Memory B cell (primary cell): ENCODE results near the gene AGAP3.

Source experiments
- ATAC-seq: fragments of 150-1000 bp; cut with Tn5 transposase; 2 replicates; pipeline ENCODE4 v1.10.0; 2021; ENCODE audit warnings: low read depth, mild to moderate bottlenecking, moderate library complexity
- DNase-seq, 2 donors: peaks; one replicate each; pipeline ENCODE4 v3.0.0; 2022; ENCODE audit warnings: low spot score in 2 of 2
- H3K27ac Mint-ChIP-seq: one replicate; pipeline ENCODE4 v1.8.0; 2022; ENCODE audit warnings: mild to moderate bottlenecking, moderate library complexity, mixed read lengths
- H3K27me3 Mint-ChIP-seq: one replicate; pipeline ENCODE4 v1.8.0; 2022; ENCODE audit warnings: mixed read lengths
- H3K36me3 Mint-ChIP-seq: one replicate; pipeline ENCODE4 v1.8.0; 2022; ENCODE audit warnings: mild to moderate bottlenecking, mixed read lengths
- H3K4me1 Mint-ChIP-seq: one replicate; pipeline ENCODE4 v1.8.0; 2022; ENCODE audit warnings: mixed read lengths
- H3K4me3 Mint-ChIP-seq: one replicate; pipeline ENCODE4 v1.8.0; 2022; ENCODE audit warnings: mild to moderate bottlenecking, moderate library complexity, mixed read lengths
- H3K9me3 Mint-ChIP-seq: one replicate; pipeline ENCODE4 v1.8.0; 2022; ENCODE audit warnings: mixed read lengths

AGAP3 gene

DNA sequence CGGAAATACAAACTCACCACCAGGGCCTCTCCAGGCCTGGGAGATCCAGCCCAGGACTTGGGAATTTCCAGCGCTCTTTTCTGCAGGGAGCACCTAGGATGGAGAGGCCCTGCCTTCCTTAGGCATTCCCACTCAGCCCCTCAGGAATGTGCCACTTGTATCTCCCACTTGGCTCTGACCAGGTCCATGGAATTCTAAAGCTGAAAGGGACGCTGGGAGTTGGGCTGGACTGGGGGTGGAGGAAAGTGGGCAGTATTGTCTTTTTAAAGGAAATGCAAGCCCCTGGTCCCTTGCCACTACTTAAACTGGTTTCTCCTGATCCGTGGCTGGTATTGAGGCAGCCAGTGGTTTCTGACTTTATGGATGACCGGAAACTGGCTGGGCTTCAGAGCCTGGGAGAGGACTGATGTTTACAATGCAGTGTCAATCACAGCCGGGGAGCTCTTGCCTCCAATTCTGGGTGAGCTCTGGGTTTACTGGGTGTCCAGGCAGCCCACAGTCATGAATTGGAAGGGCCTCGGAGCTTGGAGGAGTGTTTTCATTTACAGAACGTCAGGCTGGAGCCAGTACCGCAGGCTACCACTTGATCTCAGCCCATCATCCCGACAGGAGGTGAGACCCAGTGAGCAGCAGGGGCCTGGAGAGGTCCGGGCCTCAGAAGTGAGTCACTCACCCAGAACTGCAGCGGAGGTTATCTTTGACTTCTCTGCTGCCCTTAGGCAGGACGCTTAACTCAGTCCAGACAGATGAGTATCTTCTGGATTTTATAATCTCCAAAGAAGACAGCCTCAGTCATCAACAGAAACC, 27.3 kb downstream of the AGAP3 start:
- DNase-seq (no peak), ATAC-seq (no peak)
- H3K36me3 Mint-ChIP-seq: peaks cover 1% of the 10 kb centered on the region
- peaks cover 10% of the 10 kb centered on the region for H3K4me1 Mint-ChIP-seq
- H3K27me3 Mint-ChIP-seq: no peaks in the 10 kb centered on the region
- H3K9me3 Mint-ChIP-seq: no peaks in the 10 kb centered on the region
- peak overlapping the region; percentile 8 for H3K4me3 Mint-ChIP-seq
- no peak overlapping the region for H3K27ac Mint-ChIP-seq

DNA sequence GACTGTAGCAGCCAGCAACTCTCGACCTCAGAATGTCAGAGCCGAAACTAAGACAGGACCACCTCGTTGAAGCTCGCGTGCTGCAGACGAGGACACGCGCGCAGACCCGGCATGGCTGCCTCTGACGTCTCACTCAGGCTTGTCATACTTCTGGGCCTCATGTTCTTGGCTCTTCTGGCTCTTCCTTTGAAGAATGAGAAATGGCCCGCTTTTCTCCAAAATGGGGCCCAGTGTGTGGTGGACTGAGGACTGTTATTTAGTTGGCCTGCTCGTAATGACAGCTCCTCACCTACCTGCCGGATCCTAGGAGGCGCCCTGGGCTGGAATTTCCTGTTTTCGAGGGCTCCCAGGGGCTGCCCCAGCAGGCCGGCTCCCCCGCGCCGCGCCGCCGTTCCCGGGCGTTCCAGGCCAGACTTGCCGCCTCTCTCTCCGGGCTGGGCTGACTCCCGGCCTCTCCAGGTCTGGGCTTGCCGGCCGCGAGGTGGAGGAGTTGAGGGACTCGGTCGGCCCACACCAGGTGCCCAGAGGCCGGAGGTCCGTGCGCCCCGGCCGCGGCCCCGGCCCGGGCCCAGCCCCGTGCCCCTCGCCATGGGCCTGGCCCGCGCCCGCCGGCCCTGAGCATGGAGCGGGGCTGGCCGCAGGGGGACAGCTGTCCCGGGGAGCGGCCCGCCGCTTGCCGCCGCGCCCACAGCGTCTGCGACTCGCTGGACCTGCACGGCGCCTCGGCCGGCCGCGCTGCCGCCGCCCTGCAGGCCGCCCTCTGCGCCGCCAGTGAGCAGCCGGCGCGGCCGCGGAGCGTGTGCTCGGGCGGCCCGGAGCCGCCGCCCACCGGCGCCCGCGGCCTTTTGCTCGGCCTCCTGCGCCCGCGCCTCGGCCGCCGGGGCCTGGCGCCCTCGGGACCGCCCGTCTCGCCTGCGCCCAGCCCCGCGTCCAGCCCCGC, 28.1 kb downstream of the AGAP3 start:
- H3K36me3 Mint-ChIP-seq: peaks cover 7% of the 10 kb centered on the region
- ATAC-seq (no peak), DNase-seq (no peak)
- peaks cover 10% of the 10 kb centered on the region for H3K4me1 Mint-ChIP-seq
- no peak overlapping the region for H3K27ac Mint-ChIP-seq
- H3K4me3 Mint-ChIP-seq: no peak overlapping the region
- H3K27me3 Mint-ChIP-seq: no peaks in the 10 kb centered on the region
- no peaks in the 10 kb centered on the region for H3K9me3 Mint-ChIP-seq

DNA sequence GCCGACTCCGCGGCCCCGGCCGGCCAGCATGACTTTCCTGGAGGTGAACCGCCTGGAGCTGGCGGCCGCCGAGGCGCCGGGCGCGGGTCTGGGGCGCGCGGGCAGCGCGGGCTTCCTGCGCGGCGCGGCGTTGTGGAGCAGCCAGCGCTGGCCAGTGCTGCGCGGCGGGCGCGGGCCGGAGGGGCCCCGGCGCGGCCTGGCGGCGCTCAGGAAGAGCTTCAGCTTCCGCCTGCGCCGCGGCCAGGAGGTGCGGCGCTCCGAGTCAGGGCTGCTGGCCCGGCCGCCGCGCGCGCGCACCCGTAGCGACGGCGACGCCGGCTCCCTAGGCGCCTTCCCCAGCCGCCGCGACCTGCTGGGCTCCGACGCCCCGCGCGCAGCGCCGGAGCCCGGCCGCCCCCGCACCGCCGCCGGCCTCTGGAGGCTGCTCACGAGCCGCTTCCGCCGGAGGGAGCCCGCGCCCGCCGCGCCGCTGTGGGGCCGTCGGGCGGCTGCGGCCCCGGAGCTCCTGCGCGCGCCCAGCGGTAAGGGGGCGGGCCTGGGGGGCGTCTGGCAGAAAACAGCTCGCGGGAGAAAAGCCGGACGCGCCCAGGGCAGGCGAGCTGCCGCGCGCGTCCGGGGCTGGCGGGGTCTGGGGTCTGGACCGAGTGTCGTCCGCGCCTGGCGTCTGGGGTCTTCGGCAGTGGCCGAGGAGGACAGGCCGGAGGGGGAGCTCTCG, 29.0 kb downstream of the AGAP3 start:
- H3K27ac Mint-ChIP-seq: no peak overlapping the region
- H3K27me3 Mint-ChIP-seq: no peaks in the 10 kb centered on the region
- H3K9me3 Mint-ChIP-seq: no peaks in the 10 kb centered on the region
- ATAC-seq (peak; percentile 49), DNase-seq (no peak)
- H3K4me3 Mint-ChIP-seq: peak overlapping the region; percentile 29
- peaks cover 6% of the 10 kb centered on the region for H3K4me1 Mint-ChIP-seq
- peaks cover 8% of the 10 kb centered on the region for H3K36me3 Mint-ChIP-seq

DNA sequence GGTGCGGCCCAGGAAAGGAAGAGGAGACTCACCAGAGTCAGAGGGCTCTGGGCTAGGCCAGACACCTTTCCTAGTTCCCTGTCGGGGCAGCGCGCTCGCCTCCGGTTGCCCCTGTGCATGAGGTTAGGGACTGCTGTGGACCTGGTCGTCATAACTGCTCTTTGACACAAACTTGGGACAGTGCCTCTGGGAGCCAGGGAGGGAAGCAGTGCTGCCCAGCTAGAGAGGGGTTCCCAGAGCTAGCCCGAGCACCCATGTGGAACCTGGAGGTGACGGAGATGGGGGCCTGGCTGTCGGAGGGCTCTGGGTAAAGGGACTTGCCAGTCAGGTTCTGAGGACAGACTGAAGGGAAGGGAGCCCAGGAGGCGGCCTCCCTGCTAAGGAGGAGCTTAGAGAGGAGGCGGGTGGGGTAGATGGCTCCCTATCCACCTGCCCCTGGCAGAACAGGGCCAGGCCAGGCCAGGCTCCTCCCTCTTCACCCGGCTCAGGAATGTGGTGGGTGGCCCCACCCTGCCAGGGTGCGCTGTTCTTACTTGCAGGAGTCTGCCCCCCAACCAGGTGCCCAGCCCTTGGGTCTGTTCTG, 29.7 kb downstream of the AGAP3 start:
- Mint-ChIP-seq H3K27me3 (no peaks in the 10 kb centered on the region), H3K9me3 (no peaks in the 10 kb centered on the region), H3K4me3 (peak overlapping the region; percentile 29), H3K36me3 (peaks cover 12% of the 10 kb centered on the region), H3K27ac (no peak overlapping the region), H3K4me1 (peaks cover 3% of the 10 kb centered on the region)
- DNase-seq (no peak), ATAC-seq (no peak)

DNA sequence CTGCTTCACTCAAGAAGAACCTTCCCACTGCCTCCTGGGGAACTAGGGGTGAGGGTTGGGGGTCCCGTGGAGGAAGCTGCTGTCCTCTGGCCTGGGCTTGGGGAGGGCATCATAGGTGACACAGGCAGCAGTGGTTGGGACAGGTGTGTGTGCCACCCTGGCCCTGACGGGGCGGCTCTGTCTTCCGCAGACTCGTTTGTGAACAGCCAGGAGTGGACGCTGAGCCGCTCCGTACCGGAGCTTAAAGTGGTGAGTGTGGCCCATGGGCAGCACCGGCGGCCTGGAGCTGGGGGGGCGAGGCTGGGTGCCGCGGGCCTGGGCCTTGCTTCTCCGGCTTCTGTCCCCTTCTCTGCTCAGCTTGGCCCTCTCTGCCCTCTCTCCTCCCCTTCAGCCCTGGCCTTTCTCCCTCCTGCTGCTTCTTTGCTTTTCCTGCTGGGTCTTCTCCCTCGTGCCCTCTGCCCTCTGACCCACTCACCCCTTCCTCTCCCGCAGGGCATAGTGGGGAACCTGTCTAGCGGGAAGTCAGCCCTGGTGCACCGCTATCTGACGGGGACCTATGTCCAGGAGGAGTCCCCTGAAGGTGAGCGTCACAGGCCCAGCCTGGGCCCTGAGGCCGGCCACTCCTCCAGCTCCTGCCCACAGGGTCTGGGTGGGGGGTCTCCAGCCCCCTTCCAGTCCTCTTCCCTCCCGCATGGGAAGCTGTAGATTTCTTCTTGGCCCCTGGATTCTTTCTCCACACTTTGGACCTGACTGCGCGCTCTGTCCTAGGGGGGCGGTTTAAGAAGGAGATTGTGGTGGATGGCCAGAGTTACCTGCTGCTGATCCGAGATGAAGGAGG, 30.5 kb downstream of the AGAP3 start:
- Mint-ChIP-seq H3K9me3 (no peaks in the 10 kb centered on the region), H3K4me3 (peak overlapping the region; percentile 34)
- no peak for DNase-seq

DNA sequence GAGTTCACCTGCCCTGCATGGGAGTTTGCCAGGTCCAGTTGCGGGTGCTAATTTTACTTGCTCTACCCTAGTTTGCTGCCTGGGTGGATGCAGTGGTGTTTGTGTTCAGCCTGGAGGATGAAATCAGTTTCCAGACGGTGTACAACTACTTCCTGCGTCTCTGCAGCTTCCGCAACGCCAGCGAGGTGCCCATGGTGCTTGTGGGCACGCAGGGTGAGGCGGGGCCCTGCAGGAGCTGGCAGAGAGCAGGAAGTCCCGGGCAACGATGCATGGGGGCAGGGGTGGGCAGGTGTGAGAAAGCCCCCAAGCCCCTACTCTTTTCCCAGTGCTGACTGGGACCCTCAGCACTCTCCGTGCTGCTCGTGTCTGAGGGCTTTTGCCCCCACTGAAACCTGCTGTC, 31.3 kb downstream of the AGAP3 start:
- peaks cover 3% of the 10 kb centered on the region for H3K4me1 Mint-ChIP-seq
- peak overlapping the region; percentile 34 for H3K4me3 Mint-ChIP-seq
- peak; percentile 54 for ATAC-seq
- H3K9me3 Mint-ChIP-seq: no peaks in the 10 kb centered on the region
- H3K36me3 Mint-ChIP-seq: peaks cover 21% of the 10 kb centered on the region
- H3K27ac Mint-ChIP-seq: no peak overlapping the region
- no peak for DNase-seq
- no peaks in the 10 kb centered on the region for H3K27me3 Mint-ChIP-seq

More for the DNA sequence above, 30.5 kb downstream of the AGAP3 start:
- ATAC-seq: no peak
- H3K27me3 Mint-ChIP-seq: no peaks in the 10 kb centered on the region
- peaks cover 19% of the 10 kb centered on the region for H3K36me3 Mint-ChIP-seq
- peaks cover 3% of the 10 kb centered on the region for H3K4me1 Mint-ChIP-seq
- no peak overlapping the region for H3K27ac Mint-ChIP-seq

DNA sequence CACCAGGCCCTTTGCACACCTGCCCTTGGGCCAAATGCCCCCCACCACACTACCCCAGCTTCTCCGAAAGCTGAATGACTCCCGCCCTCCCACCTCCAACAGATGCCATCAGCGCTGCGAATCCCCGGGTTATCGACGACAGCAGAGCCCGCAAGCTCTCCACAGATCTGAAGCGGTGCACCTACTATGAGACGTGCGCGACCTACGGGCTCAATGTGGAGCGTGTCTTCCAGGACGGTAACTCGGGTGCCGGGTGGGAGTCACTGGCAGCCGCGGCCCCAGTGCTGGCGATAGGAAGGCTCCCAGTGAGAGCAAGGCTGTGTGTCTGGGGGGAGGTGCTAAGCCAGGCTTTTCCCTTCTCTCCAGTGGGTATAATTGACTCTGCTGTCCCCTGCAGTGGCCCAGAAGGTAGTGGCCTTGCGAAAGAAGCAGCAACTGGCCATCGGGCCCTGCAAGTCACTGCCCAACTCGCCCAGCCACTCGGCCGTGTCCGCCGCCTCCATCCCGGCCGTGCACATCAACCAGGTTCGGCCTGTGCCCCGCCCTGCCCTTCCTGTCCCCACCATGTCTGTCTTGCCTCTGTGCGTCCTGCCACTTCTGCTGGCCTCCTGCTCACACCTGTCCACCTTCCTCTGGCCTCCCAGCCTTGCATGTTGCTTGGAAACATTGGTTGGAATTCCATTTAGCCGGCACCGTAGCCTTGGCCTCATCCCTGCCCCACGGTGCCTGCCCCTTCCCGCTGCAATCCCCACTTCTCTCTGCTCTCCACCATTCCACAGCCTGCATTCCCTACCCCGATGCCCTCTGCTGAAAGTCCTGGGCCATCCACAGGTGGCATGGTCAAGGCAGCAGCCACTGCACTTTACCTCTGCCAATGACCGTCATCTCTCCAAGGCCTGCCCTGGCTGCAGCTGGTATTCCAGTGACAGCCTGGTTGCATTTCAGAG, 32.1 kb downstream of the AGAP3 start:
- peaks cover 3% of the 10 kb centered on the region for H3K4me1 Mint-ChIP-seq
- no peaks in the 10 kb centered on the region for H3K27me3 Mint-ChIP-seq
- H3K4me3 Mint-ChIP-seq: no peak overlapping the region
- H3K27ac Mint-ChIP-seq: no peak overlapping the region
- DNase-seq: no peak
- peaks cover 22% of the 10 kb centered on the region for H3K36me3 Mint-ChIP-seq
- no peak for ATAC-seq
- H3K9me3 Mint-ChIP-seq: no peaks in the 10 kb centered on the region

DNA sequence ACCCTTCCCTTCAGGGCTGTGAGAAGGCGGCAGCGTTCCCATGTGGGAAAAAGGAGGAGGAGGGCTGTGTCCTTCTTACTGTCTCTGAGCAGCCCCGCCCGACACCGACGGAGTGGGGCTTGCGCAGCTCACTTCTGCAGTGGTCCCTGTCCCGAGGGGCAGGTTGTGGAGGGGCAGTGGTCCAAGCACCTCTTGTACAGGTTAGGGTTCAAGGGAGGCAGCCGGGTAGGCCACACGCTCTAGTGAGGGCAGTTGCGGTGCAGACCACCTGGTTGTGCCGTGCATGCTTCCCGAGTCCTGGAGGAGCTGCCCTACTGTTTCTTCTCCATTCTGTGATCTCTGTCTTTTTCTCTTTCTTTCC, 32.8 kb downstream of the AGAP3 start:
- Mint-ChIP-seq H3K9me3 (no peaks in the 10 kb centered on the region), H3K36me3 (peaks cover 28% of the 10 kb centered on the region), H3K4me1 (peaks cover 6% of the 10 kb centered on the region), H3K4me3 (no peak overlapping the region), H3K27me3 (no peaks in the 10 kb centered on the region), H3K27ac (no peak overlapping the region)
- ATAC-seq: no peak
- DNase-seq: no peak

DNA sequence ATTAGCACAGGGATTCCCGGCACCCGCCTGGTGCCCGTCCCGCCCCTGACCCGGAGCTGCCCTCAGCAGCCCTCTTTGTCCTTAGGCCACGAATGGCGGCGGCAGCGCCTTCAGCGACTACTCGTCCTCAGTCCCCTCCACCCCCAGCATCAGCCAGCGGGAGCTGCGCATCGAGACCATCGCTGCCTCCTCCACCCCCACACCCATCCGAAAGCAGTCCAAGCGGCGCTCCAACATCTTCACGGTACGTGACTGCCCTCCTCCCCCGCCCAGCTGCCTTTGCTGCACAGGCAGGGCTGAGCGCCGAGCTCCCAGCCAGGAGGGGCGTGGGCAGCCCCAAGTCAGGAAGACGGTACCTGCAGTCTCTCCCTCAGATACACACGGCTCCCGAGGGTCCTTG, 33.6 kb downstream of the AGAP3 start:
- no peak overlapping the region for H3K27ac Mint-ChIP-seq
- ATAC-seq: no peak
- H3K9me3 Mint-ChIP-seq: no peaks in the 10 kb centered on the region
- no peak overlapping the region for H3K4me3 Mint-ChIP-seq
- H3K27me3 Mint-ChIP-seq: no peaks in the 10 kb centered on the region
- peaks cover 6% of the 10 kb centered on the region for H3K4me1 Mint-ChIP-seq
- no peak for DNase-seq
- H3K36me3 Mint-ChIP-seq: peaks cover 28% of the 10 kb centered on the region

DNA sequence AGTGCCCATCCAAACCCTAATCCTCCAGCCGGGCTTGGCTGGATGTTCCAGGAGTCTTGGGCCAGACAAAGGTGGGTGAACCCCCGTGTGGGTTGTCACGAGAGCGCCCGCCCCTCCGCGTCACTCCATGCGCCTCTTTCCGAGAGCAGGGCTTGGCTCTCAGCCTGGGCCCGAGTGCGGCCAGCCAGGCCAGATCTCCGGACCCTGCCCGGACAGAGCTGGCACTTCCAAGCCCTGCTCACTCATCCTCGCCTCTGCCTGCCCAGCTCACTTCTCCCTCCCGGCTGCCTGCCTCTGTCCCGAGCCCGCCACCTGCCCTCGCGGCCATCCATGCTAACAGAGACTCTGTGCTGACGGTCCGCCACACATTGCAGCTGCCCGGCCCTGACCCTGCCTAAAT, 34.6 kb downstream of the AGAP3 start:
- no peak for ATAC-seq
- H3K4me1 Mint-ChIP-seq: peaks cover 4% of the 10 kb centered on the region
- H3K36me3 Mint-ChIP-seq: peaks cover 28% of the 10 kb centered on the region
- no peaks in the 10 kb centered on the region for H3K9me3 Mint-ChIP-seq
- H3K27ac Mint-ChIP-seq: no peak overlapping the region
- H3K4me3 Mint-ChIP-seq: no peak overlapping the region
- H3K27me3 Mint-ChIP-seq: no peaks in the 10 kb centered on the region
- no peak for DNase-seq

DNA sequence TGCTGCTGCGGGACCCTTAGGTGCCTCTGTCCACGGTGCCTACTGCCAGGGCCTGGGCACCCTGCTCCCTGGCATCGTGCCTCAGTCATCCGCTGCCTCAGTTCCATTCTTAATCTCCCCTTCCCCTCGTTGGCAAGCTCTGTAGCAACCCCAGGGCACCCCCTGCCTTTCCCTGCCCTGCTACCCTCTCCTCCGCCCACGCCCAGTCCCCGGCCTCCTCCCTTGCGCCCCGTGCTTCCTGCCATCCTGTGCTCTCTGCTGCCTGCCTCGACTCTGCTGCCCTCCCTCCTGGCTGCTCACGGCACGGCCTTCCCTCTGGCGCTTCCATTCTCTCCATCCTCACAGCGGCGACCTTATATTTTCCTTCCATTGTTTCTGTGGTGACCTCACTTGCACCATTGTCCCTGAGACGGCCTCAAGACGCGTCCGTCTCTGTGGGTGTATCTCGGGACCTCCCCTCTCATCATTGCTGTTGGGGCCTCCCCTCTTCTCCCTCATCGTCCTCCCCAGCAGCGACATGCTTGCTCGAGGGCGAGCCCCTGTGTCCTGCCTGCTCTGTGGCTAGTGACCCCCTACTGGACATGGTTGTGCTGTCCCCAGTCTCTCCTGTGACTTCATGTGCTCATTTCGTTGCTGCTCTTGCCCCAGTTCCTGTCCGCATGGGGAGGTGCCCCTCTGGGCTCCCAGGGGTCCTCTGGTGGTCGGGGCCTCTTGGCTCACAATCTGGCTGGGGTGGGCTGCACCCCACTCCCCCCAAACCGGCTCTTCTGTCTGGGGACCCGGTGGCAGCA, 35.3 kb downstream of the AGAP3 start:
- Mint-ChIP-seq H3K27me3 (no peaks in the 10 kb centered on the region), H3K27ac (no peak overlapping the region), H3K9me3 (no peaks in the 10 kb centered on the region), H3K36me3 (peaks cover 28% of the 10 kb centered on the region), H3K4me3 (no peak overlapping the region), H3K4me1 (peaks cover 4% of the 10 kb centered on the region)
- no peak for ATAC-seq
- no peak for DNase-seq

DNA sequence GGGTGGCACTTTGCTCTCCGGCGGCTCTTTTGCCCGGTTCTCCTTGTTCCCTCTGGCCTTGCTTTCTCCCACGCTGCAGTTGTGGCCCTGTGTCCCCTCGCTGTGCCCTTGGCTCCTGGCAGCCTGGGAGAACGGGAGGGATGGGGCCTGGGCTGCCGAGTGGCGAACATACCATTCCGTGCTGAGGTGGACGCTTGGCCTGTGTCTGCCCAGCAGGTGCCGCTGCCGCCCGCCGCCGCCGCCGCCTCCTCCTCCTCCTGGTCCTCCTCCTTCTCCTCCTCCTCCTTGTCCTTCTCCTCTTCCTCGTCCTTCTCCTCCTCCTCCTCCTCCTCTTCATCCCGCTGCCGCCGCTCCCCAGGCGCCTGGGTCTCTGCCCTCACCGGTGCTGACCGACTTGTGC, 36.0 kb downstream of the AGAP3 start:
- Mint-ChIP-seq H3K36me3 (peaks cover 28% of the 10 kb centered on the region), H3K27ac (no peak overlapping the region)
- DNase-seq: no peak

More for the DNA sequence above, 36.0 kb downstream of the AGAP3 start:
- no peak for ATAC-seq
- Mint-ChIP-seq H3K4me3 (no peak overlapping the region), H3K27me3 (no peaks in the 10 kb centered on the region), H3K4me1 (peaks cover 4% of the 10 kb centered on the region), H3K9me3 (no peaks in the 10 kb centered on the region)
